Mesothelial cell of epicardium (in vitro differentiated cells): Measurements from ENCODE around the gene DENND6A. TPM values are rescaled to one million over a fixed set of nuclear protein-coding genes. Genes with fewer than 3 reads are reported as not detected.

ENCODE experiments used
- DNase-seq, 2 experiments: peaks; one replicate each; pipeline ENCODE4 v3.0.0; 2021; ENCODE audit warnings: low spot score in 2 of 2; ENCODE audit not compliant: unreplicated experiment in 2 of 2
- H3K27ac Mint-ChIP-seq: 2 replicates; pipeline ENCODE4 v1.8.0; 2021; ENCODE audit warnings: mixed read lengths
- H3K27me3 Mint-ChIP-seq: 2 replicates; pipeline ENCODE4 v1.8.0; 2021; ENCODE audit warnings: low read depth, mixed read lengths
- H3K36me3 Mint-ChIP-seq: 2 replicates; pipeline ENCODE4 v1.8.0; 2021; ENCODE audit warnings: mixed read lengths
- H3K4me1 Mint-ChIP-seq: 2 replicates; pipeline ENCODE4 v1.8.0; 2021; ENCODE audit warnings: mixed read lengths
- H3K4me3 Mint-ChIP-seq: 2 replicates; pipeline ENCODE4 v1.8.0; 2021; ENCODE audit warnings: mild to moderate bottlenecking, moderate library complexity, mixed read lengths
- H3K9me3 Mint-ChIP-seq: 2 replicates; pipeline ENCODE4 v1.8.0; 2021; ENCODE audit warnings: mixed read lengths
- CTCF ChIP-seq: fragments of 200-600 bp; sonication (generic); IDR thresholded peaks from one replicate; pipeline ENCODE4 v1.5.0; 2021; ENCODE audit warnings: antibody characterized with exemption; ENCODE audit not compliant: unreplicated experiment
- total RNA-seq: library from RNA; stranded (reverse); gene quantifications from 3 replicates; pipeline ENCODE4 v1.2.1, GENCODE V29; 2021

DENND6A gene
- total RNA-seq, 1 donor from 2014 or later, result 52.0 TPM

- Mint-ChIP-seq H3K4me1 (peaks cover 20% of the 10 kb centered on the region), H3K27me3 (no peaks in the 10 kb centered on the region), H3K27ac (peak overlapping the region; percentile 17), H3K9me3 (no peaks in the 10 kb centered on the region), H3K4me3 (no peak overlapping the region), H3K36me3 (peaks cover 7% of the 10 kb centered on the region)
- TF ChIP-seq CTCF, result no peak
- DNase-seq, result no peak
Observed at GRCh38 chr3:57587905-57588304, 105.0 kb downstream of the DENND6A start.

GRCh38 chr3:57586778-57587177 lies 106.1 kb downstream of the DENND6A start:
- Mint-ChIP-seq H3K36me3 (peaks cover 7% of the 10 kb centered on the region), H3K4me1 (peaks cover 14% of the 10 kb centered on the region), H3K9me3 (no peaks in the 10 kb centered on the region), H3K4me3 (no peak overlapping the region), H3K27me3 (no peaks in the 10 kb centered on the region), H3K27ac (peak overlapping the region; percentile 79)
- DNase-seq, result no peak
- TF ChIP-seq CTCF, result no peak

- H3K4me3 Mint-ChIP-seq, result no peak overlapping the region
- H3K27ac Mint-ChIP-seq, result no peak overlapping the region
- no peak for TF ChIP-seq CTCF
- H3K4me1 Mint-ChIP-seq, result peaks cover 12% of the 10 kb centered on the region
- peaks cover 6% of the 10 kb centered on the region for H3K36me3 Mint-ChIP-seq
- H3K9me3 Mint-ChIP-seq, result no peaks in the 10 kb centered on the region
- no peaks in the 10 kb centered on the region for H3K27me3 Mint-ChIP-seq
- no peak for DNase-seq
Observed at GRCh38 chr3:57583544-57583943, 109.3 kb downstream of the DENND6A start.

- Mint-ChIP-seq H3K27me3 (no peaks in the 10 kb centered on the region), H3K36me3 (peaks cover 11% of the 10 kb centered on the region), H3K4me1 (peaks cover 12% of the 10 kb centered on the region), H3K27ac (peak overlapping the region; percentile 48), H3K9me3 (no peaks in the 10 kb centered on the region), H3K4me3 (no peak overlapping the region)
- TF ChIP-seq CTCF, result no peak
- no peak for DNase-seq
Observed at GRCh38 chr3:57582474-57583168, 110.3 kb downstream of the DENND6A start.

GRCh38 chr3:57577801-57578200 lies 115.1 kb downstream of the DENND6A start:
- no peak overlapping the region for H3K4me3 Mint-ChIP-seq
- no peak for DNase-seq
- H3K27ac Mint-ChIP-seq, result peak overlapping the region; percentile 64
- H3K27me3 Mint-ChIP-seq, result no peaks in the 10 kb centered on the region
- TF ChIP-seq CTCF, result no peak
- peaks cover 38% of the 10 kb centered on the region for H3K36me3 Mint-ChIP-seq
- H3K4me1 Mint-ChIP-seq, result peaks cover 4% of the 10 kb centered on the region
- no peaks in the 10 kb centered on the region for H3K9me3 Mint-ChIP-seq
